ENCODE results near the gene SULT1A4.
"Not testable (repeated sequence)": the region's sequence is repeated elsewhere in the genome, so short reads cannot be mapped to it uniquely, and the experiment has no call there.

Gene SULT1A4

GRCh38 chr16:29459706-29460646 is at the start of gene SULT1A4:
Gene SULT1A4, plus strand, starts transcription at chr16:29459913. Its CDS starts 1,473 bp downstream, at chr16:29461386.
- DNase-seq: not testable (repeated sequence)

- not testable (repeated sequence) for DNase-seq
Observed at GRCh38 chr16:29423587-29423986, 36.1 kb upstream of the SULT1A4 start.

DNA sequence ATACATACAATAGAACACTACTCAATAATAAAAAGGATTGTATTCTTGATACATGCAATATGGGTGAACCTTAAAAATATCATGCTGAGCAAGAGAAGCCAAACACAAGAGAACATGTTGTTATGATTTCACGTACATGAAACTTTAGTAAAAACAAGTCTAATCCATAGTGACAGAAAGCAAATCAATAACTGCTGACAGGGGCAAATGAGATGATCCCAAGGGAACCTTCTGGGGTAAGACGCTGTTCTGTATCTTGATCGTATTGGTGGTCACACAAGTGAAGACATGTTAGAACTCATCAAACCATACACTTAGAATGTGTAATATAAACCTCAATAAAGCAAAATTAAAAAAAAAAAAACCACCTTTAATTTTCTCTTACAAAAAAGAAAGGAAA is 34.3 kb upstream of the SULT1A4 start:
- DNase-seq: not testable (repeated sequence)

- DNase-seq: not testable (repeated sequence)
Observed at GRCh38 chr16:29453754-29454153, 6.0 kb upstream of the SULT1A4 start.

DNA sequence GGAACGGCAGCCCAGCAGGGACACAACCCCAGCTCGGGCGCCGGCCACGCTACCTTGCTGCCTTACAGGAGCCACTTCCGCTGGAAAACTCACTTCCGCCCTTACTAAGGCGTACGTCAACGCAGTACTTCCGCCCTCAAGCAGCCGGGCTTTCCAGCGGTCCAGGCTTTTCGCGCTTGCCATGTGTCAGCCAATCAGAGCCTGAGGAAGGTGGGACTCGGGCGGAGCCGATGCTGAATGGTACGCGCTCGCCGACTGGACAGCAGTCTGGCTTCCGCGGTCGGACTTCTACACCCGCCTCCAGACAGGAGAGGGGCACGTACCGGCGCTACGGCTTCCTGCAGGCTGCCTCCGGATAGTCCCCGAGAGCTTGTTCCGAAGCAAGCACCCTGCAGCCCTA is 5.4 kb upstream of the SULT1A4 start, which contains the start of the genes BOLA2 and SLX1B:
BOLA2 (minus strand) TSS at position 83 of the 400 bp plus-strand sequence. CDS start 98 bp downstream, outside the sequence.
SLX1B (plus strand) TSS at position 265 of the 400 bp plus-strand sequence.
- not testable (repeated sequence) for DNase-seq

GRCh38 chr16:29454828-29455227 is 4.9 kb upstream of the SULT1A4 start:
- DNase-seq: not testable (repeated sequence)

DNA sequence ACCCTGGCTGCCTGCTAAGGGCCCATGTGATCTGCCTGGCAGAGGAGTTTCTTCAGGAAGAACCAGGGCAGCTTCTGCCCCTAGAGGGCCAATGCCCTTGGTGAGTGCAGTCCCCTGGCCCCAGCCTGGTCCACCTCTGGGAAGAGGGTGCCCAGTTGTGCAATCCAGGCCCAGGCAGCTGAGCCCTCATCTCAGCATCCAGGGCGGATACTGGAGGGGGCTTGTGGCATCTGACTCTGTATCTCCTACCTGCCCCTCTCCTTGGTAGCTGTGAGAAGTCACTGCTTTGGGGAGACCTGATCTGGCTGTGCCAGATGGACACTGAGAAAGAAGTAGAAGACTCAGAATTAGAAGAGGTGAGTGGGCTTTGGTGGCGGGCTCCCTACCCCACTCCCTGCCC is 2.1 kb upstream of the SULT1A4 start:
- not testable (repeated sequence) for DNase-seq

GRCh38 chr16:29460647-29461030 is 926 bp downstream of the SULT1A4 start:
- not testable (repeated sequence) for DNase-seq

GRCh38 chr16:29465985-29466824 is 6.5 kb downstream of the SULT1A4 start:
- not testable (repeated sequence) for DNase-seq

GRCh38 chr16:29466904-29467303 is 7.2 kb downstream of the SULT1A4 start:
- DNase-seq: not testable (repeated sequence)

GRCh38 chr16:29467654-29468366 is 8.1 kb downstream of the SULT1A4 start:
- DNase-seq: not testable (repeated sequence)

DNA sequence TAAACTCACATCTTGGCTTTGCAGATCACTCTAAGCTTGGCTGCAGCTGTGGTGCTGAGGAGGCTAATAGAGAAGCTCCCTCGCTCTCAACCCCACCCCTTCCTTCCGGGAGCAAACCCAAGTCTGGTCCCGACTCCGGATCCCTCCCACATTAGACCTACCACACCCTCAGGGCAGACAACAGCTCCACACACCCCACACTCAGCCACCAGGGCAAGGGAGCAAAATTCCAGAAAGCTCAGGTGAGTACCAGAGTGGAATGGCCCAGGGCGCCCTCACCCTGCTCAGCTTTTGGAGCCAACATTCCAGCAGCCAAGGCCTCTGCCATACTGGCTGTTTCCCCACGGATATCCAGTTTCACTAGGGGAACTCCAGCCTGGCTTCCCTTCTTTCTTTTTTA is 9.9 kb downstream of the SULT1A4 start:
- not testable (repeated sequence) for DNase-seq

DNA sequence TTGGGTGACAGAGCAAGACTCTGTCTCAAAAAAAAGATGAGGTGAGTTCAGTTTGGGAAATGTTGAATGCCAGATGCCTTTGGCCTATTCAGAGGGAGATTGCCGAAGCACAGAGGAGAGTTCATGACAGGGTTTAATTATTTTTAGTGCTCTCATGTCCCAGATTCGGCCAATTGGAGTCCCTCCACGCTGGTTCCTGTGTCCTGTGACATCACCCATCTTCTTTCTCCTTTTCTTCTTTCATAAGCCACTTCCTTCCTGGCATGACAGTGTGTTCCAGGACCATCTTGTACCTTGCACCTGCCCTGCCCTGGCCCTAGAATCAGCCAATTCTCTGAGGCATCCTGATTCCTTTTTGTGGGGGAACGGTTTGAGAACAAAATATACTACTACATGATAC is 12.4 kb downstream of the SULT1A4 start:
- not testable (repeated sequence) for DNase-seq

DNA sequence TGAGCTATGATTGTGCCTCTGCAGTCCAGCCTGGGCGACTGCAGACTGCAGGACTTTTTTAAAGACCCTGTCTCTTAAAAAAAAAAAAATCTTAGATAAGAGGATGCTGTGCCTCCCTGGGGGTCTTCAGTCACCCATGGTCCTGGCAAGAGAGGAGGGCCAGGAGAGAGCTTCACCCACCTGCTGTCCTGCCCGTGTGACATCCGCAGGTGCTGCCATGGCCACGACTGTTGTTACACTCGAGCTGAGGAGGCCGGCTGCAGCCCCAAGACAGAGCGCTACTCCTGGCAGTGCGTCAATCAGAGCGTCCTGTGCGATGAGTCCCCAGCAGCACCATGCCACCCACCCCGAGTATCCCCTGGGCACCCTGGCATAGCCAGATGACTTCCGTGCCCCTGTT is 22.6 kb downstream of the SULT1A4 start:
- not testable (repeated sequence) for DNase-seq

- DNase-seq: not testable (repeated sequence)
Observed at GRCh38 chr16:29506308-29506707, 46.6 kb downstream of the SULT1A4 start, which contains the start of gene NPIPB12. Gene NPIPB12, minus strand, starts transcription at chr16:29506408.
